HG02943 (cell line): ENCODE results near the gene DNAH12.
"Not testable (repeated sequence)": the region's sequence is repeated elsewhere in the genome, so short reads cannot be mapped to it uniquely, and the experiment has no call there.

Experiments used
- ATAC-seq: cut with Tn5 transposase; IDR thresholded peaks from one replicate; pipeline ENCODE4 v1.9.1; 2021; ENCODE audit warnings: mild to moderate bottlenecking, low read depth, moderate library complexity; ENCODE audit not compliant: unreplicated experiment

Gene DNAH12

GRCh38 chr3:57420001-57420400 is 124.1 kb downstream of the DNAH12 start:
- no peak for ATAC-seq

- ATAC-seq: no peak
Observed at GRCh38 chr3:57411715-57412114, 132.4 kb downstream of the DNAH12 start.

- ATAC-seq: no peak
Observed at GRCh38 chr3:57409471-57409870, 134.7 kb downstream of the DNAH12 start.

GRCh38 chr3:57402675-57403074 is 141.5 kb downstream of the DNAH12 start:
- ATAC-seq: no peak

- peak; percentile 88 for ATAC-seq
Observed at GRCh38 chr3:57397175-57398026, 146.7 kb downstream of the DNAH12 start.

GRCh38 chr3:57393977-57394376 is 150.2 kb downstream of the DNAH12 start:
- ATAC-seq: no peak

GRCh38 chr3:57391767-57392166 is 152.4 kb downstream of the DNAH12 start:
- no peak for ATAC-seq

GRCh38 chr3:57389271-57389670 is 154.9 kb downstream of the DNAH12 start:
- ATAC-seq: no peak

- ATAC-seq: no peak
Observed at GRCh38 chr3:57386307-57386706, 157.8 kb downstream of the DNAH12 start.

GRCh38 chr3:57385498-57385897 is 158.6 kb downstream of the DNAH12 start:
- ATAC-seq: no peak

- no peak for ATAC-seq
Observed at GRCh38 chr3:57383838-57384237, 160.3 kb downstream of the DNAH12 start.

GRCh38 chr3:57383406-57383805 is 160.7 kb downstream of the DNAH12 start:
- no peak for ATAC-seq

GRCh38 chr3:57382933-57383332 is 161.2 kb downstream of the DNAH12 start:
- ATAC-seq: no peak

- ATAC-seq: no peak
Observed at GRCh38 chr3:57370341-57370740, 173.8 kb downstream of the DNAH12 start.

GRCh38 chr3:57365089-57365488 is 179.1 kb downstream of the DNAH12 start:
- not testable (repeated sequence) for ATAC-seq

GRCh38 chr3:57356275-57356674 is 187.9 kb downstream of the DNAH12 start:
- ATAC-seq: not testable (repeated sequence)

- ATAC-seq: no peak
Observed at GRCh38 chr3:57354768-57355167, 189.4 kb downstream of the DNAH12 start.

- no peak for ATAC-seq
Observed at GRCh38 chr3:57350271-57350670, 193.9 kb downstream of the DNAH12 start.

- ATAC-seq: not testable (repeated sequence)
Observed at GRCh38 chr3:57339071-57339642, 205.0 kb downstream of the DNAH12 start.

GRCh38 chr3:57338272-57339070 is 205.7 kb downstream of the DNAH12 start:
- ATAC-seq: not testable (repeated sequence)

GRCh38 chr3:57335283-57335938 is 208.7 kb downstream of the DNAH12 start:
- no peak for ATAC-seq
